Liver (tissue), 9 donors: Measurements from ENCODE around the gene PITPNC1. TPM values are rescaled to one million over a fixed set of nuclear protein-coding genes. Genes with fewer than 3 reads are reported as not detected.

Source experiments
- DNase-seq: peaks from one replicate; pipeline ENCODE4 v3.0.0-alpha.2; 2017; ENCODE audit warnings: low spot score
- H3K27ac ChIP-seq, 2 donors: one replicate each; pipeline ENCODE4 v1.7.0; 2013; ENCODE audit warnings: inconsistent platforms in 2 of 2, low read length in 2 of 2, control low read depth in 1 of 2, low read depth in 1 of 2, mild to moderate bottlenecking in 1 of 2
- H3K27me3 ChIP-seq, 4 donors: one replicate each; pipeline versions ENCODE4 v1.6.1 to v1.7.0; 2013; ENCODE audit warnings: low read length in 3 of 4, inconsistent platforms in 1 of 4, mild to moderate bottlenecking in 1 of 4, moderate library complexity in 1 of 4; ENCODE audit not compliant: control insufficient read depth in 4 of 4, insufficient read depth in 4 of 4
- H3K36me3 ChIP-seq, 4 donors: one replicate each; pipeline versions ENCODE4 v1.6.1 to v1.7.0; 2013; ENCODE audit warnings: low read length in 3 of 4, mild to moderate bottlenecking in 3 of 4, low read depth in 1 of 4, moderate library complexity in 1 of 4; ENCODE audit not compliant: control insufficient read depth in 4 of 4, insufficient read depth in 3 of 4
- H3K4me1 ChIP-seq, 4 donors: one replicate each; pipeline versions ENCODE4 v1.6.1 to v1.7.0; 2013; ENCODE audit warnings: low read length in 3 of 4, mild to moderate bottlenecking in 3 of 4, moderate library complexity in 1 of 4; ENCODE audit not compliant: control insufficient read depth in 4 of 4, insufficient read depth in 4 of 4
- H3K4me3 ChIP-seq, 3 donors: one replicate each; pipeline versions ENCODE4 v1.6.1 to v1.7.0; 2013; ENCODE audit warnings: low read length in 3 of 3, control low read depth in 1 of 3, low read depth in 1 of 3, mild to moderate bottlenecking in 1 of 3
- H3K9ac ChIP-seq, 2 donors: one replicate each; pipeline ENCODE4 v1.7.0; 2013; ENCODE audit warnings: low read length in 2 of 2, mild to moderate bottlenecking in 2 of 2, moderate library complexity in 2 of 2, control low read depth in 1 of 2, low read depth in 1 of 2
- H3K9me3 ChIP-seq, 4 donors: one replicate each; pipeline versions ENCODE4 v1.6.1 to v1.7.0; 2013; ENCODE audit warnings: low read length in 3 of 4; ENCODE audit not compliant: control insufficient read depth in 4 of 4
- CTCF ChIP-seq: fragments of 150-350 bp; IDR thresholded peaks from 2 replicates; pipeline ENCODE4 v1.5.1; 2017; ENCODE audit warnings: improper control_type of control experiment, low read depth, low read length; ENCODE audit not compliant: missing input control
- EGR1 ChIP-seq, 2 donors: IDR thresholded peaks; 2 replicates each; pipeline ENCODE4 v1.6.1; 2016 to 2018; ENCODE audit warnings: antibody characterized with exemption in 2 of 2, low read depth in 2 of 2
- FOXA1 ChIP-seq: IDR thresholded peaks from 2 replicates; pipeline ENCODE4 v1.6.1; 2016; ENCODE audit warnings: antibody characterized with exemption
- FOXA2 ChIP-seq: IDR thresholded peaks from 2 replicates; pipeline ENCODE4 v1.6.1; 2016; ENCODE audit warnings: antibody characterized with exemption
- GABPA ChIP-seq, 2 donors: IDR thresholded peaks in 1 of 2; conservative IDR thresholded peaks in 1 of 2; 2 replicates each; pipeline ENCODE4 v1.6.1; 2016; ENCODE audit warnings: antibody characterized with exemption in 2 of 2, mild to moderate bottlenecking in 1 of 2, moderate library complexity in 1 of 2
- HNF4A ChIP-seq, 2 donors: conservative IDR thresholded peaks; 2 replicates each; pipeline ENCODE4 v1.6.1; 2016; ENCODE audit warnings: antibody characterized with exemption in 2 of 2, mild to moderate bottlenecking in 2 of 2
- HNF4G ChIP-seq: IDR thresholded peaks from 2 replicates; pipeline ENCODE4 v1.6.1; 2016; ENCODE audit warnings: antibody characterized with exemption
- RAD21 ChIP-seq, 2 donors: IDR thresholded peaks; 2 replicates each; pipeline ENCODE4 v1.6.1; 2016; ENCODE audit warnings: antibody characterized with exemption in 2 of 2, mild to moderate bottlenecking in 2 of 2
- REST ChIP-seq: IDR thresholded peaks from 2 replicates; pipeline ENCODE4 v1.6.1; 2016; ENCODE audit warnings: antibody characterized with exemption, mild to moderate bottlenecking
- SP1 ChIP-seq: IDR thresholded peaks from 2 replicates; pipeline ENCODE4 v1.6.1; 2018; ENCODE audit warnings: antibody characterized with exemption, mild to moderate bottlenecking
- TAF1 ChIP-seq: conservative IDR thresholded peaks from 2 replicates; pipeline ENCODE4 v1.6.1; 2016; ENCODE audit warnings: antibody characterized with exemption, mild to moderate bottlenecking
- YY1 ChIP-seq: IDR thresholded peaks from 2 replicates; pipeline ENCODE4 v1.6.1; 2016; ENCODE audit warnings: antibody characterized with exemption, mild to moderate bottlenecking
- WGBS: extraction: QIAGEN DNeasy Blood & Tissue Kit; methylation state at CpG from one replicate; pipeline ENCODE4 v1.1.7; 2013; 5-methylcytosine and 5-hydroxymethylcytosine counted together
- polyA plus RNA-seq, 2 donors: library from polyadenylated mRNA; stranded (reverse) in 1 of 2; unstranded in 1 of 2; fragments of 200-250 nt in 1 of 2; fragments of >200 nt in 1 of 2; fragmentation: Nextera tagmentation in 1 of 2; extraction: Ambion mirVana in 1 of 2; gene quantifications; one replicate each; pipeline versions ENCODE4 v1.2.1 to v1.2.3, GENCODE V29; 2013 to 2015
- total RNA-seq, 2 donors: library from RNA; depleted of rRNA; stranded (reverse); fragments of >200 nt; gene quantifications; one replicate each; pipeline ENCODE4 v1.2.3, GENCODE V29; 2014
- TF ChIP-seq, protein P1 (sequence below): IDR thresholded peaks from 2 replicates; pipeline ENCODE4 v1.6.1; 2016; ENCODE audit warnings: antibody characterized with exemption
- TF ChIP-seq, protein P2 (sequence below): IDR thresholded peaks from 2 replicates; pipeline ENCODE4 v1.6.1; 2016; ENCODE audit warnings: antibody characterized with exemption
- donor health status: healthy.
- donor health status: healthy.
- donor health status: healthy.
- donor health status: healthy.
- donor health status: healthy.

The PITPNC1 gene
- total and polyA plus RNA-seq, 4 donors: 2.3 to 10.2 (median 5.7) TPM

- no peak for DNase-seq
- WGBS: 96% methylated on average over 8 of the region's 8 CpGs
- H3K4me3 ChIP-seq: no peak overlapping the region
Measured at GRCh38 chr17:67620636-67621035, 243.6 kb downstream of the PITPNC1 start.

DNA sequence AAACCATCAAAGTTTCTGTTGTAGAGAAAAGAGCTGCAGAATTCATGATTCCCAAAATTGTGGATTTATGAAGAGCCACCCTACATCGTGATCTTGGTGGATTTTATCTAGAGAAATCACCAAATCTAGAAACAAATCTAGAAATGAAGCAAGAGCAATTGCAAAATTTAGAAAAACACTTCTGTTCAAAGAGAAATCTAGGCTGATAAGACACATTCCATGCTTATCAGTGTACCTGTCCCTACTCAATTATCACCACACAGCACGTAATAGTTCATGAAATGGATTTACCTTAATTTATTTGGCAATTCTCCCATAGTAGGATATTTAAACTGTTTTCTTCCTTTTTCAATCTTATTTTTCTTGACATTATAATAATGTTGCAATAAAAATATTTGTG is 246.7 kb downstream of the PITPNC1 start:
- DNase-seq: no peak
- Histone ChIP-seq H3K4me3 (no peak overlapping the region), H3K36me3 (peaks cover 0 to 2% (median 0%) of the 10 kb centered on the region in 4 donors), H3K9ac (no peak overlapping the region), H3K9me3 (no peaks in the 10 kb centered on the region), H3K27ac (no peak overlapping the region), H3K27me3 (no peaks in the 10 kb centered on the region), H3K4me1 (no peaks in the 10 kb centered on the region)
- 42% methylated on average over 2 of the region's 2 CpGs for WGBS
- no peak for TF ChIP-seq SP1
- TF ChIP-seq CTCF: no peak
- no peak for TF ChIP-seq TAF1
- TF ChIP-seq GABPA (IDR thresholded peaks at IDR 0.05 in 1 of 2, conservative IDR thresholded peaks at IDR 0.05 in 1 of 2): no peak
- TF ChIP-seq, protein P1, sequence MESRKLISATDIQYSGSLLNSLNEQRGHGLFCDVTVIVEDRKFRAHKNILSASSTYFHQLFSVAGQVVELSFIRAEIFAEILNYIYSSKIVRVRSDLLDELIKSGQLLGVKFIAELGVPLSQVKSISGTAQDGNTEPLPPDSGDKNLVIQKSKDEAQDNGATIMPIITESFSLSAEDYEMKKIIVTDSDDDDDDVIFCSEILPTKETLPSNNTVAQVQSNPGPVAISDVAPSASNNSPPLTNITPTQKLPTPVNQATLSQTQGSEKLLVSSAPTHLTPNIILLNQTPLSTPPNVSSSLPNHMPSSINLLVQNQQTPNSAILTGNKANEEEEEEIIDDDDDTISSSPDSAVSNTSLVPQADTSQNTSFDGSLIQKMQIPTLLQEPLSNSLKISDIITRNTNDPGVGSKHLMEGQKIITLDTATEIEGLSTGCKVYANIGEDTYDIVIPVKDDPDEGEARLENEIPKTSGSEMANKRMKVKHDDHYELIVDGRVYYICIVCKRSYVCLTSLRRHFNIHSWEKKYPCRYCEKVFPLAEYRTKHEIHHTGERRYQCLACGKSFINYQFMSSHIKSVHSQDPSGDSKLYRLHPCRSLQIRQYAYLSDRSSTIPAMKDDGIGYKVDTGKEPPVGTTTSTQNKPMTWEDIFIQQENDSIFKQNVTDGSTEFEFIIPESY: no peak
- TF ChIP-seq HNF4G: no peak
- TF ChIP-seq EGR1 (IDR thresholded peaks at IDR 0.05; ENCODE audit: low read depth in 2 of 2): no peak
- no peak for TF ChIP-seq YY1

More at GRCh38 chr17:67620636-67621035, 243.6 kb downstream of the PITPNC1 start:
- TF ChIP-seq TAF1 (no peak), HNF4A (conservative IDR thresholded peaks at IDR 0.05) (no peak), SP1 (no peak), REST (no peak), RAD21 (IDR thresholded peaks at IDR 0.05) (no peak), CTCF (no peak), FOXA1 (no peak), EGR1 (IDR thresholded peaks at IDR 0.05; ENCODE audit: low read depth in 2 of 2) (no peak), FOXA2 (no peak), HNF4G (no peak)
- TF ChIP-seq, protein P2, sequence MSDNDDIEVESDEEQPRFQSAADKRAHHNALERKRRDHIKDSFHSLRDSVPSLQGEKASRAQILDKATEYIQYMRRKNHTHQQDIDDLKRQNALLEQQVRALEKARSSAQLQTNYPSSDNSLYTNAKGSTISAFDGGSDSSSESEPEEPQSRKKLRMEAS: no peak
- H3K9me3 ChIP-seq: no peaks in the 10 kb centered on the region
- H3K9ac ChIP-seq: no peak overlapping the region
- H3K27me3 ChIP-seq: no peaks in the 10 kb centered on the region
- H3K27ac ChIP-seq: no peak overlapping the region
- no peaks in the 10 kb centered on the region for H3K36me3 ChIP-seq
- H3K4me1 ChIP-seq: peaks cover 0 to 2% (median under 1%) of the 10 kb centered on the region in 4 donors
